Measurements from ENCODE around the gene GINS2. TPM values are rescaled to one million over a fixed set of nuclear protein-coding genes. Genes with fewer than 3 reads are reported as not detected.

The GINS2 gene
- total RNA-seq, 1 donor from 2014 or later, result 87.4 TPM

DNA sequence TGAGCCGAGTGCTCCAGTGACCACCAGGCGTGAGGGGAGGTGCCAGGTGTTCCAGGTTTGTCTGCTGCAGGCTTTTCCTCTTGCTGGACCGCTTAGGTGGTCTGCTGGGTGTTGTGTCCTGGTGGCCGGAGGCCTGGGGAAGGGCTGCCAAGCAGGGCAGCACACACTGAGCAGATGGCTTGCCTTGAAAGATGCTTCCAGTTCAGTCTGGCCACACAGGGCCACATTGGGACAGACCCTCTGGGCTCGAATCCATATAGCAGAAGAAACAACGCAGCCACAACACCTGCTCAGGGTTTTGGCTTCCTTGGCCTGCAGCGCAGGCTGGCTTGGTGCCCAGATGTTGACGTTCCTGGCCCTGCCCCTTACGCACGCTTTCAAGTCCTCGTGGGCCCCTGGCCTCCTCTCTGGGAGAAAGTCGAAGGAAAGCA, 24.8 kb downstream of the GINS2 start:
- Mint-ChIP-seq H3K4me1 (peaks cover 4% of the 10 kb centered on the region), H3K27ac (no peak overlapping the region), H3K36me3 (ENCODE audit: low read depth) (peaks cover 35% of the 10 kb centered on the region), H3K27me3 (no peaks in the 10 kb centered on the region), H3K9me3 (no peaks in the 10 kb centered on the region), H3K4me3 (no peak overlapping the region)
- intact Hi-C loops (cut with micrococcal nuclease), result no loop called here
- DNase-seq, result no peak

DNA sequence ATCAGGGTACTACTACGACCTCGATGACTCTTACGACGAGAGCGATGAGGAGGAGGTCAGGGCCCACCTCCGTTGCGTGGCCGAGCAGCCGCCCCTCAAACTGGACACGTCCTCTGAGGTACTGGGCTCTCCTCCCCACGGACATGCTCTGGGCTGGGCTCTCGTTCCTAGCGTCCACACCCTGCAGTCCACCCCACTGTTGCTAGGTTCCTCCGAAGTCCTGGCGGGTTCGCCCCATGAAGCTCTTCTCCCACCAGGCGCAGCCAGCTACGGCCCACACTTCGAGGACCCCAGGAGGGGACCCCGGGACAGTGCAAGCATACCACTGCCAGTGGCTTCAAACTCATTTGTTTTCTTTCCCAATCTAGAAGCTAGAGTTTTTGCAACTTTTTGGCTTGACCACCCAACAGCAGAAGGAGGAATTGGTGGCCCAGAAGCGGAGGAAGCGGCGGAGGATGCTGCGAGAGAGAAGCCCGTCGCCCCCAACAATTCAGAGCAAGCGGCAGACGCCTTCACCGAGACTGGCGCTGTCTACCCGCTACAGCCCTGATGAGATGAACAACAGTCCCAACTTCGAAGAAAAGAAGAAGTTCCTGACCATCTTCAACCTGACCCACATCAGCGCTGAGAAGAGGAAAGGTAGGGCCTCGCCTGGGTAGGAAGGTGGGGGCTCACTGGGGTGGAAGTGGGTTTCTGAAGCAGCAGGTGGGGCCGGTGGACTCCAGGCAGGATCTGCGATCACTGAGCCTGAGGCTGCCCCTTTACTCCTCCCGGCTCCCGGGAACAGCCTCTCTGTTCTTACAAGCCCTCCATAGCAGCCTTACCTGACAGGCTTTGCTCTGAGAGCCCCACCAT, 25.6 kb downstream of the GINS2 start:
- no peaks in the 10 kb centered on the region for H3K27me3 Mint-ChIP-seq
- no peaks in the 10 kb centered on the region for H3K9me3 Mint-ChIP-seq
- H3K4me1 Mint-ChIP-seq, result peaks cover 4% of the 10 kb centered on the region

GRCh38 chr16:85662482-85662812, 26.3 kb downstream of the GINS2 start:
- no peak overlapping the region for H3K27ac Mint-ChIP-seq
- peaks cover 3% of the 10 kb centered on the region for H3K4me1 Mint-ChIP-seq
- H3K9me3 Mint-ChIP-seq, result no peaks in the 10 kb centered on the region
- DNase-seq, result no peak
- no peaks in the 10 kb centered on the region for H3K27me3 Mint-ChIP-seq
- H3K36me3 Mint-ChIP-seq (ENCODE audit: low read depth), result peaks cover 29% of the 10 kb centered on the region
- intact Hi-C loops (cut with micrococcal nuclease), result no loop called here
- no peak overlapping the region for H3K4me3 Mint-ChIP-seq

More for the DNA sequence above, 25.6 kb downstream of the GINS2 start:
- intact Hi-C loops (cut with micrococcal nuclease), result no loop called here
- Mint-ChIP-seq H3K27ac (no peak overlapping the region), H3K4me3 (no peak overlapping the region), H3K36me3 (ENCODE audit: low read depth) (peaks cover 33% of the 10 kb centered on the region)
- no peak for DNase-seq

DNA sequence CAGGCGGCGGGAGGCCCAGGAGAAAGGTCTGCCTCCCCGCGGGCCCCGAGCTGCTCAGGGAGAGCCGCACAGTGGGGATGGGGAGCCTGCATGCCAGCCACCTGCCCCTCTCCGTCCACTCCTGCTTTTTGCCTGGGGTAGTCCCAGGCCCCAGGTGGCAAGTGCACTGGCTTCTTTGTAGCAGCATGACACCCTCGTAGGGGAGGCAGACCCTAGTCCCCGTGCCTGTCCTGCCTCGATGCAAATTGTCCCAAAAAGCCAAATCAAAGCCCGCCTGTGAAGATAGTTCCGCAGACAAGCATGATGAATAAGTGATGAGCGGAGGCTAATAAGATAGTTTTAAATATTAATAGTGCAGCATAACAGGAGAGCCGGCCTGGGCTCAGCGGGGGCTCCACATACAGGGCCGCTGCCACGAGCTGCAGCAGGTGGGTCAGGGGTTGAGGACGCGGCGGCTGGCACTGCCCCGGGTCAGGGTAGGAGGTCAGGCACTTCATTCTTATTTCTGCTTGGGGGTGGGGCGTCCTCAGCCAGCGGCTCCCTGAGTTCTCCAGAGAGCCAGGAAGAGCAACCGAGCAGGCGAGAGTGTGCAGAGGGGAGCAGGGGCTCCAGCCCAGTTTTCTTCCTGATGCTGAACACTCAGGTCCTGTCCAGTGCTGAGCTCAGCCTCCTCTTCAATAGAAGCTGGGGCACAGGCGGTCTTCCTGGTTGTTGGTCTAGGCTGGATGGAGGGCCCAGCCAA, 26.8 kb downstream of the GINS2 start:
- H3K36me3 Mint-ChIP-seq (ENCODE audit: low read depth), result peaks cover 28% of the 10 kb centered on the region
- no peak overlapping the region for H3K27ac Mint-ChIP-seq
- H3K9me3 Mint-ChIP-seq, result no peaks in the 10 kb centered on the region
- no peak for DNase-seq
- H3K4me1 Mint-ChIP-seq, result peaks cover 3% of the 10 kb centered on the region
- H3K27me3 Mint-ChIP-seq, result no peaks in the 10 kb centered on the region
- no peak overlapping the region for H3K4me3 Mint-ChIP-seq
- intact Hi-C loops (cut with micrococcal nuclease), result no loop called here

GRCh38 chr16:85660843-85661739, 27.7 kb downstream of the GINS2 start:
- no peak overlapping the region for H3K4me3 Mint-ChIP-seq
- H3K4me1 Mint-ChIP-seq, result peaks cover 3% of the 10 kb centered on the region
- H3K36me3 Mint-ChIP-seq (ENCODE audit: low read depth), result peaks cover 27% of the 10 kb centered on the region
- intact Hi-C loops (cut with micrococcal nuclease), result no loop called here
- H3K9me3 Mint-ChIP-seq, result no peaks in the 10 kb centered on the region
- H3K27ac Mint-ChIP-seq, result no peak overlapping the region
- DNase-seq, result no peak
- no peaks in the 10 kb centered on the region for H3K27me3 Mint-ChIP-seq

- Mint-ChIP-seq H3K4me1 (peaks cover 3% of the 10 kb centered on the region), H3K27me3 (no peaks in the 10 kb centered on the region), H3K4me3 (no peak overlapping the region), H3K36me3 (ENCODE audit: low read depth) (peaks cover 23% of the 10 kb centered on the region), H3K27ac (peak overlapping the region; percentile 41), H3K9me3 (no peaks in the 10 kb centered on the region)
- intact Hi-C loops (cut with micrococcal nuclease), result loop anchor here (1.0 kb wide), 1 partner anchor 58 kb away; no protein-coding TSS in a partner anchor
- DNase-seq, result peak; percentile 88
These were observed 28.8 kb downstream of the GINS2 start for GRCh38 chr16:85659805-85660511.

DNA sequence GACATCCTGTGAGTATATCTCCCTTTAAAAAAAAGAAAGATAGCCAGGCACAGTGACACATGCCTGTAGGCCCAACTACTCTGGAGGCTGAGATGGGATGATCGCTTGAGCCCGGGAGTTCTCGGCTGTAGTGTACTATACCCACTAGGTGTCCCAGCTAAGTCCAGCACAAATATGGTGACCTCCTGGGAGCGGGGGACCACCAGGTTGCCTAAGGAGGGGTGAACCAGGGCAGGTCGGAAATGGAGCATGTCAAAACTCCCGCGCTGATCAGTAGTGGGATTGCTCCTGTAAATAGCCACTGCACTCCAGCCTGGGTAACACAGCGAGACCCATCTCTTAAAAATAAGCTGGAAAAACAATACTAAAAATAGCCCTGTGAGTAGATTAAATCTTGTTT, 29.4 kb downstream of the GINS2 start:
- H3K27ac Mint-ChIP-seq, result no peak overlapping the region
- intact Hi-C loops (cut with micrococcal nuclease), result loop anchor here (1.0 kb wide), 1 partner anchor 59 kb away; no protein-coding TSS in a partner anchor
- peaks cover 3% of the 10 kb centered on the region for H3K4me1 Mint-ChIP-seq
- H3K9me3 Mint-ChIP-seq, result no peaks in the 10 kb centered on the region
- no peaks in the 10 kb centered on the region for H3K27me3 Mint-ChIP-seq
- H3K4me3 Mint-ChIP-seq, result no peak overlapping the region
- H3K36me3 Mint-ChIP-seq (ENCODE audit: low read depth), result peaks cover 25% of the 10 kb centered on the region
- DNase-seq, result no peak

GRCh38 chr16:85658504-85659326, 30.0 kb downstream of the GINS2 start:
- intact Hi-C loops (cut with micrococcal nuclease), result loop anchor here (1.0 kb wide), 1 partner anchor 60 kb away; no protein-coding TSS in a partner anchor
- Mint-ChIP-seq H3K4me3 (no peak overlapping the region), H3K27me3 (no peaks in the 10 kb centered on the region), H3K4me1 (peaks cover 3% of the 10 kb centered on the region), H3K36me3 (ENCODE audit: low read depth) (peaks cover 25% of the 10 kb centered on the region), H3K27ac (no peak overlapping the region), H3K9me3 (no peaks in the 10 kb centered on the region)
- DNase-seq, result no peak

DNA sequence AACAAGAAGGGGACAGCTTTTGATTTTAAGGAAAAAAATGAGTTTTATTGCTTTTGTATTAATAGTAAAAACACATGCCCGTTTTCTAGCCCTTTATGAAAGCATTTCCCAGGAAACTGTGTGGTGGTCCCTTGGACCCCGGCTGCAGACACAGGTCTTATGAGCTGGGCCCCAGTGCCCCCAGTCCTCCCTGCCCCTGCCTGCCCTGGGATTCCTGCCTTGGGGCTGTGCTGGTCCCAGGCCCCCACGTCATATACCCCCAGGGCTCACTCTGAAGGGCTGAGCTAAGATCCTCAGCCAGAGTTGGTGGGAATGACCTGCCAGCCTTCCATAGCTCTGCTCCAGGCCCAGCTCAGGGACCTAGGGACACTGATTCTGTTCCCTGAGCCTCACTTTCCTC, 30.8 kb downstream of the GINS2 start:
- Mint-ChIP-seq H3K4me3 (no peak overlapping the region), H3K36me3 (ENCODE audit: low read depth) (peaks cover 22% of the 10 kb centered on the region), H3K9me3 (no peaks in the 10 kb centered on the region), H3K27me3 (no peaks in the 10 kb centered on the region), H3K4me1 (peaks cover 3% of the 10 kb centered on the region), H3K27ac (no peak overlapping the region)
- intact Hi-C loops (cut with micrococcal nuclease), result no loop called here
- no peak for DNase-seq

GRCh38 chr16:85657267-85657650, 31.5 kb downstream of the GINS2 start:
- Mint-ChIP-seq H3K9me3 (no peaks in the 10 kb centered on the region), H3K27ac (no peak overlapping the region), H3K27me3 (no peaks in the 10 kb centered on the region), H3K36me3 (ENCODE audit: low read depth) (peaks cover 18% of the 10 kb centered on the region), H3K4me1 (peaks cover 3% of the 10 kb centered on the region), H3K4me3 (no peak overlapping the region)
- DNase-seq, result no peak
- intact Hi-C loops (cut with micrococcal nuclease), result no loop called here

- Mint-ChIP-seq H3K27me3 (no peaks in the 10 kb centered on the region), H3K4me1 (peaks cover 3% of the 10 kb centered on the region), H3K36me3 (ENCODE audit: low read depth) (peaks cover 17% of the 10 kb centered on the region), H3K9me3 (no peaks in the 10 kb centered on the region), H3K27ac (no peak overlapping the region), H3K4me3 (no peak overlapping the region)
- intact Hi-C loops (cut with micrococcal nuclease), result no loop called here
- no peak for DNase-seq
These were observed 32.1 kb downstream of the GINS2 start for GRCh38 chr16:85656351-85657266.

Data from activated CD4-positive, alpha-beta T cell treated with anti-CD3 and anti-CD28 coated beads, Interleukin-2, amount 10 ng/mL, durations not matched to agents 24 days and 14 days (primary cell).